GM12874 (cell line): ENCODE data around the gene MAS1.

Experiments
- CTCF ChIP-seq: IDR thresholded peaks from 2 replicates; pipeline ENCODE4 v1.5.1; 2011; ENCODE audit warnings: low read depth, mild to moderate bottlenecking, control low read depth, low read length, moderate library complexity; ENCODE audit not compliant: insufficient read depth

MAS1 gene

GRCh38 chr6:159934181-159934580 lies 43.4 kb downstream of the MAS1 start:
- TF ChIP-seq CTCF = no peak

GRCh38 chr6:159935065-159935464 lies 44.3 kb downstream of the MAS1 start:
- no peak for TF ChIP-seq CTCF

- TF ChIP-seq CTCF = no peak
Measured at GRCh38 chr6:159935633-159936032, 44.8 kb downstream of the MAS1 start.

- no peak for TF ChIP-seq CTCF
Measured at GRCh38 chr6:159939591-159940016, 48.8 kb downstream of the MAS1 start.
